Smooth muscle cell (in vitro differentiated cells): ENCODE results near the gene CACNA1C. TPM values are rescaled to one million over a fixed set of nuclear protein-coding genes. Genes with fewer than 3 reads are reported as not detected.

Source experiments
- DNase-seq: peaks from one replicate; lab custom pipeline; 2025; ENCODE audit not compliant: unreplicated experiment; lab: John Stamatoyannopoulos, UW
- H2AFZ ChIP-seq: fragments of 200-600 bp; sonication (generic); 2 replicates; pipeline ENCODE4 v1.6.0; 2016; ENCODE audit warnings: antibody characterized with exemption, low read depth, mild to moderate bottlenecking
- H3F3A ChIP-seq: fragments of 200-600 bp; sonication (generic); 2 replicates; pipeline ENCODE4 v1.6.0; 2017; ENCODE audit warnings: antibody characterized with exemption, low read depth
- H3K27ac ChIP-seq: fragments of 200-600 bp; sonication (generic); 2 replicates; pipeline ENCODE4 v1.5.1; 2016; ENCODE audit warnings: low read depth, mild to moderate bottlenecking
- H3K27me3 ChIP-seq: fragments of 200-600 bp; sonication (generic); 2 replicates; pipeline ENCODE4 v1.6.1; 2016; ENCODE audit warnings: low read depth, mild to moderate bottlenecking
- H3K36me3 ChIP-seq: fragments of 200-600 bp; sonication (generic); 2 replicates; pipeline ENCODE4 v1.5.1; 2016; ENCODE audit warnings: low read depth
- H3K4me1 ChIP-seq: fragments of 200-600 bp; sonication (generic); 2 replicates; pipeline ENCODE4 v1.5.1; 2016; ENCODE audit warnings: low read depth
- H3K4me2 ChIP-seq: fragments of 200-600 bp; sonication (generic); 2 replicates; pipeline ENCODE4 v1.6.0; 2016; ENCODE audit warnings: mild to moderate bottlenecking
- H3K4me3 ChIP-seq: fragments of 200-600 bp; sonication (generic); 2 replicates; pipeline ENCODE4 v1.5.1; 2016; ENCODE audit warnings: mild to moderate bottlenecking
- H3K79me2 ChIP-seq: fragments of 200-600 bp; sonication (generic); 2 replicates; pipeline ENCODE4 v1.6.0; 2016; ENCODE audit warnings: low read depth, mild to moderate bottlenecking
- H3K9ac ChIP-seq: fragments of 200-600 bp; sonication (generic); 2 replicates; pipeline ENCODE4 v1.6.0; 2016; ENCODE audit warnings: low read depth
- H3K9me3 ChIP-seq: fragments of 200-600 bp; sonication (generic); replicated peaks from 2 replicates; pipeline ENCODE4 v1.5.1; 2016; ENCODE audit warnings: low read depth
- H4K20me1 ChIP-seq: fragments of 200-600 bp; sonication (generic); 2 replicates; pipeline ENCODE4 v1.6.0; 2016; ENCODE audit warnings: low read depth
- CTCF ChIP-seq: fragments of 200-600 bp; sonication (generic); IDR thresholded peaks from 2 replicates; pipeline ENCODE4 v1.5.1; 2017; ENCODE audit warnings: borderline replicate concordance, mild to moderate bottlenecking, antibody characterized with exemption; ENCODE audit not compliant: insufficient read depth, poor library complexity, severe bottlenecking
- WGBS: methylation state at CpG from one replicate; pipeline ENCODE4 v1.1.7; 2016; ENCODE audit warnings: low lambda C conversion rate; 5-methylcytosine and 5-hydroxymethylcytosine counted together
- polyA plus RNA-seq: library from polyadenylated mRNA; unstranded; fragments of >200 nt; fragmentation: Nextera tagmentation; extraction: Ambion mirVana; gene quantifications from 2 replicates; pipeline ENCODE4 v1.2.1, GENCODE V29; 2016
- total RNA-seq: library from RNA; depleted of rRNA; stranded (reverse); fragments of >200 nt; gene quantifications from 2 replicates; pipeline ENCODE4 v1.2.3, GENCODE V29; 2014

Gene CACNA1C
- total and polyA plus RNA-seq, 2 experiments from 2014 or later = 1.6 to 4.5 TPM

DNA sequence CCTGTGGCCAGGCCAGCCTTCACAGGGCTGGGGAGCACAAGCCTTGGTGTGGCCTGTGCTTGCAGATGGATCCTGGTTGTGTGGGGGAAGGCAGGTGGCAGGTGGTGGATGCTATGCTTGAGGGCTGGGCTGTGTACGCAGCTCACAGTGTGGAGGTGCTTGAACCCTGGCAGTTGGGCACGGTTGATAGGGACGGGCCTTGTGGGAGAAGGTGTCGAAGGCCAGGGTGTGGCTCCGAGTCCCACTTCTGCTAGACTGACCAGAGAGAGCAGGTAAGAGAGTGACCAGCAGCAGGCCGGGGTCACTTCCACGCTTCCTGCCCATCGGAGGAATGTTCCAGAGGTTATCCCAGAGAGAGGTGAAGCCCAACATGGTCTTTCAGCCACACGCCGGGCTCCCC lies 85.5 kb downstream of the CACNA1C start:
- WGBS = 96% methylated on average over 10 of the region's 10 CpGs
- H4K20me1 ChIP-seq = no peaks in the 10 kb centered on the region
- H3K36me3 ChIP-seq = no peaks in the 10 kb centered on the region
- no peak overlapping the region for H3K4me3 ChIP-seq
- H3K9me3 ChIP-seq = no peaks in the 10 kb centered on the region
- H3K9ac ChIP-seq = no peak overlapping the region
- no peak for DNase-seq
- TF ChIP-seq CTCF = no peak
- no peak overlapping the region for H3K4me2 ChIP-seq
- no peak overlapping the region for H2AFZ ChIP-seq
- H3K27me3 ChIP-seq = no peaks in the 10 kb centered on the region
- no peaks in the 10 kb centered on the region for H3K79me2 ChIP-seq
- no peaks in the 10 kb centered on the region for H3F3A ChIP-seq
- H3K27ac ChIP-seq = no peak overlapping the region
- H3K4me1 ChIP-seq = peaks cover 4% of the 10 kb centered on the region

- no peaks in the 10 kb centered on the region for H3K9me3 ChIP-seq
- no peak for TF ChIP-seq CTCF
- H3K27me3 ChIP-seq = no peaks in the 10 kb centered on the region
- no peaks in the 10 kb centered on the region for H3K36me3 ChIP-seq
- H3K4me2 ChIP-seq = no peak overlapping the region
- DNase-seq = no peak
- H3K9ac ChIP-seq = no peak overlapping the region
- 87% methylated on average over 6 of the region's 6 CpGs for WGBS
- peaks cover 4% of the 10 kb centered on the region for H3K4me1 ChIP-seq
- H3F3A ChIP-seq = no peaks in the 10 kb centered on the region
- no peak overlapping the region for H3K4me3 ChIP-seq
- no peak overlapping the region for H3K27ac ChIP-seq
- H2AFZ ChIP-seq = no peak overlapping the region
- H3K79me2 ChIP-seq = no peaks in the 10 kb centered on the region
- no peaks in the 10 kb centered on the region for H4K20me1 ChIP-seq
Observed at GRCh38 chr12:2138871-2139308, 86.1 kb downstream of the CACNA1C start.

DNA sequence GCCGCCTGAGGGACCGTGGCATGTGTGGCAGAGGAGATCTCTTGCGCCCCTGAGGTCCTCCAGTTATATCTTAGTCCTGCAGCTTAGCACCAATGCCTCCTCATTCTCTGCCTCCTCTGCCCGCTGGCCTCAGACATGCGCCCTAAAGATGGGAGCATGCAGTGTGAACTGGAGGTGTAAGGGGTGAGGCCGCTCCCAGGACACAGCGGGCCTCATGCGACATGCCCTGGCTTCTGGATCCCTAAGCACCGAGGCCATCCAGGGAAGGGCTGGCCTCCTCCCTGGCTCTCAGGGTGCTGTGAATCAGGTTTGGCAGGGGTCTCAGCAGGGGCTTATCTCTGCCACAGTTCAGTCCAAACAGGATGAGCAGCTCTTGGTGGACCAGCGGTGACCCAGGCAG lies 86.9 kb downstream of the CACNA1C start:
- H2AFZ ChIP-seq = no peak overlapping the region
- H3K36me3 ChIP-seq = no peaks in the 10 kb centered on the region
- no peak overlapping the region for H3K4me3 ChIP-seq
- no peaks in the 10 kb centered on the region for H3F3A ChIP-seq
- no peaks in the 10 kb centered on the region for H3K9me3 ChIP-seq
- H4K20me1 ChIP-seq = no peaks in the 10 kb centered on the region
- H3K27ac ChIP-seq = no peak overlapping the region
- no peak overlapping the region for H3K9ac ChIP-seq
- DNase-seq = no peak
- H3K4me2 ChIP-seq = no peak overlapping the region
- H3K27me3 ChIP-seq = no peaks in the 10 kb centered on the region
- 97% methylated on average over 10 of the region's 10 CpGs for WGBS
- no peak for TF ChIP-seq CTCF
- no peaks in the 10 kb centered on the region for H3K79me2 ChIP-seq
- H3K4me1 ChIP-seq = peaks cover 4% of the 10 kb centered on the region

GRCh38 chr12:2140858-2141519 lies 88.2 kb downstream of the CACNA1C start:
- H3K4me2 ChIP-seq = no peak overlapping the region
- H4K20me1 ChIP-seq = no peaks in the 10 kb centered on the region
- H3K4me1 ChIP-seq = peaks cover 4% of the 10 kb centered on the region
- H3K36me3 ChIP-seq = no peaks in the 10 kb centered on the region
- H3K9ac ChIP-seq = no peak overlapping the region
- H3F3A ChIP-seq = no peaks in the 10 kb centered on the region
- no peak overlapping the region for H3K4me3 ChIP-seq
- H2AFZ ChIP-seq = no peak overlapping the region
- DNase-seq = no peak
- H3K9me3 ChIP-seq = no peaks in the 10 kb centered on the region
- H3K27me3 ChIP-seq = no peaks in the 10 kb centered on the region
- H3K27ac ChIP-seq = no peak overlapping the region
- H3K79me2 ChIP-seq = no peaks in the 10 kb centered on the region
- 88% methylated on average over 9 of the region's 9 CpGs for WGBS
- TF ChIP-seq CTCF = no peak
